ENCODE results near the gene SATL1. TPM values are rescaled to one million over a fixed set of nuclear protein-coding genes. Genes with fewer than 3 reads are reported as not detected.

Gene SATL1, protein sequence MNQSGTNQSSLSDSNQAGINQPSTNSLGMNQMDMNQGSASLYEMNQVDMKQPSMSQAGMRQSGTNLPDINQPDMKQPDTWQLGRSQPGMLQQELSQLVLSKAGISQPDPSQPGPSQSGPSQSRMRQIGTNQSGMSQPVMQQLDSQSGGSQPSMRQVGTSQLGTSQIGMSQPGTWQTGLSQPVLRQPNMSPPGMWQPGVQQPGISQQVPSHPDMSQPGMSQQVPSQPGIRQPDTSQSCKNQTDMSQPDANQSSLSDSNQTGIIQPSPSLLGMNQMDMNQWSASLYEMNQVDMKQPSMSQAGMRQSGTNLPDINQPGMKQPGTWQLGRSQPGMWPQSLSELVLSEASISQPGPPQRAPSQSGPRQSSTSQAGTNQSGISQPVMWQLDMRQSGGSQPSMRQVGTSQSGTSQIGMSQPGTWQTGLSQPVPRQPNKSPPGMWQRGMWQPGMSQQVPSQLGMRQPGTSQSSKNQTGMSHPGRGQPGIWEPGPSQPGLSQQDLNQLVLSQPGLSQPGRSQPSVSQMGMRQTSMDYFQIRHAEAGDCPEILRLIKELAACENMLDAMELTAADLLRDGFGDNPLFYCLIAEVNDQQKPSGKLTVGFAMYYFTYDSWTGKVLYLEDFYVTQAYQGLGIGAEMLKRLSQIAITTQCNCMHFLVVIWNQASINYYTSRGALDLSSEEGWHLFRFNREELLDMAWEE
- not detected in 2 replicates for total RNA-seq

DNA sequence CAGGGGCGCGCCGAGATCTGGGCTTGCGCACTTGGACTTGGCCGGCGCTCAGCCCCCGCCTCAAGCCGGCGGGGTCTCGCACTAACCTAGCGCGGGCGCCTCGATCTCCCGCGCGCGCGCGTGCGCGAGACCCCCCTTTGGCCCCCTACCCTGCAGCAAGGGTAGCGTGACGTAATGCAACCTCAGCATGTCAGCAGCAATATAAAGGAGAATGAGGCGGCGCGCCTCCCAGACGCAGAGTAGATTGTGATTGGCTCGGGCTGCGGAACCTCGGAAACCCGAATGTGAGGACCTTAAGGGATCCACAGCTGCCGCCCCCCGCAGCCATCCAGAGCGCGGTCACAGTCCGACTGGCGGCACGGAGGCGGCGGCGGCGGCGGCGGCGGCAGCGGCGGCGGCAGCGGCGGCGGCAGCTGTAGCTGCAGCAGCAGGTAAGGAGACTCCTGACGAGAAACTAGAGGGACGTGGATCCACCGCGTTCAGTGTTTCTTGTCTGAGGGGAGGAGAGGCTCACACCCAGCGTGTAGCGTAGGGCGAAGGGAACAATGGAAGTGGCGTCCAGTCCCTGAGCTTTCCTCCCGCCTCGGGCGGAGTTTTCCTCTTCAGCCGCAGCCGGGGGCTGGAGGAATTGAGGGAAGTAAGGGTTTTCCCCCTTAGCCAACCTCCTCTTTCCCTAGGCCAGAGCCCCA, at the start of gene SATL1, which contains the start of gene ZNF711:
TSS of gene SATL1 (minus strand) at position 19 of the 689 bp plus-strand sequence. CDS start 134,811 bp downstream, outside the sequence.
TSS of gene ZNF711 (plus strand) at position 231 of the 689 bp plus-strand sequence. CDS start 3,582 bp downstream, outside the sequence.

Other genes with a start within 250 kb of the SATL1 start
- gene APOOL, start 239.9 kb downstream of the SATL1 start, total RNA-seq, result 7.8 and 8.5 TPM in 2 replicates
- gene ZNF711, start 212 bp upstream of the SATL1 start, total RNA-seq, result 2.5 and 10.3 TPM in 2 replicates
- gene POF1B, start 135.9 kb upstream of the SATL1 start, total RNA-seq, result 0.87 and 6.6 TPM in 2 replicates